Measurements from ENCODE around the gene VOPP1. TPM values are rescaled to one million over a fixed set of nuclear protein-coding genes. Genes with fewer than 3 reads are reported as not detected.

The VOPP1 gene
- total and polyA plus RNA-seq, 10 donors: 60.3 to 168 (median 144) TPM

- H3K4me3 ChIP-seq: no peak overlapping the region
- TF ChIP-seq CTCF (IDR thresholded peaks at IDR 0.05 in 8 of 11, conservative IDR thresholded peaks at IDR 0.05 in 3 of 11) (no peak), POLR2AphosphoS5 (IDR thresholded peaks at IDR 0.05) (peak in 1 of 3 donors; percentile 25)
- peaks cover 16 to 89% (median 54%) of the 10 kb centered on the region in 6 donors for H3K4me1 ChIP-seq
- H3K27ac ChIP-seq: peak overlapping the region in 3 of 8 donors; percentile 50 to 79 (median 77)
- H3K36me3 ChIP-seq: peaks cover 0 to 55% (median 27%) of the 10 kb centered on the region in 6 donors
- no peaks in the 10 kb centered on the region for H3K9me3 ChIP-seq
- intact Hi-C loops (cut with DNase I; ENCODE audit: low total_unique reads): no loop called here
- no peaks in the 10 kb centered on the region for H3K27me3 ChIP-seq (replicated peaks in 1 of 7)
- no peak for DNase-seq
- 92 to 95% (median 93%) methylated on average over 18 of the region's 18 CpGs for WGBS, 5 donors
Measured at GRCh38 chr7:55521917-55522902, 50.1 kb downstream of the VOPP1 start.

GRCh38 chr7:55521512-55521911, 50.8 kb downstream of the VOPP1 start:
- TF ChIP-seq POLR2AphosphoS5 (IDR thresholded peaks at IDR 0.05): no peak
- Histone ChIP-seq H3K27ac (peak overlapping the region in 3 of 8 donors; percentile 50 to 79 (median 77)), H3K4me1 (peaks cover 13 to 88% (median 51%) of the 10 kb centered on the region in 6 donors), H3K4me3 (no peak overlapping the region), H3K27me3 (replicated peaks in 1 of 7) (no peaks in the 10 kb centered on the region), H3K36me3 (peaks cover 0 to 59% (median 30%) of the 10 kb centered on the region in 6 donors), H3K9me3 (no peaks in the 10 kb centered on the region)
- no peak for DNase-seq
- 84 to 96% (median 87%) methylated on average over 9 of the region's 9 CpGs for WGBS, 5 donors
- intact Hi-C loops (cut with DNase I; ENCODE audit: low total_unique reads): no loop called here

GRCh38 chr7:55520426-55521140, 51.7 kb downstream of the VOPP1 start:
- DNase-seq: no peak
- no peaks in the 10 kb centered on the region for H3K27me3 ChIP-seq (replicated peaks in 1 of 7)
- 81 to 95% (median 92%) methylated on average over 13 of the region's 13 CpGs for WGBS, 5 donors
- H3K27ac ChIP-seq: peak overlapping the region in 4 of 8 donors; percentile 57 to 79 (median 71)
- no peaks in the 10 kb centered on the region for H3K9me3 ChIP-seq
- intact Hi-C loops (cut with DNase I; ENCODE audit: low total_unique reads): no loop called here
- peaks cover 11 to 88% (median 53%) of the 10 kb centered on the region in 6 donors for H3K4me1 ChIP-seq
- TF ChIP-seq POLR2AphosphoS5 (IDR thresholded peaks at IDR 0.05) (no peak), CTCF (IDR thresholded peaks at IDR 0.05 in 8 of 11, conservative IDR thresholded peaks at IDR 0.05 in 3 of 11) (no peak), POLR2A (IDR thresholded peaks at IDR 0.05) (no peak)
- H3K4me3 ChIP-seq: peak overlapping the region in 1 of 8 donors; percentile 4
- peaks cover 0 to 68% (median 34%) of the 10 kb centered on the region in 6 donors for H3K36me3 ChIP-seq

GRCh38 chr7:55518836-55519235, 53.5 kb downstream of the VOPP1 start:
- intact Hi-C loops (cut with DNase I; ENCODE audit: low total_unique reads): no loop called here
- no peak overlapping the region for H3K4me3 ChIP-seq
- H3K9me3 ChIP-seq: no peaks in the 10 kb centered on the region
- peaks cover 0 to 86% (median 38%) of the 10 kb centered on the region in 6 donors for H3K36me3 ChIP-seq
- peak overlapping the region in 5 of 8 donors; percentile 30 to 79 (median 65) for H3K27ac ChIP-seq
- H3K27me3 ChIP-seq (replicated peaks in 1 of 7): no peaks in the 10 kb centered on the region
- DNase-seq: no peak
- TF ChIP-seq POLR2AphosphoS5 (IDR thresholded peaks at IDR 0.05): no peak
- TF ChIP-seq POLR2A (IDR thresholded peaks at IDR 0.05): no peak
- TF ChIP-seq CTCF (IDR thresholded peaks at IDR 0.05 in 8 of 11, conservative IDR thresholded peaks at IDR 0.05 in 3 of 11): no peak
- WGBS, 5 donors: 83 to 95% (median 92%) methylated on average over 8 of the region's 8 CpGs
- peaks cover 11 to 76% (median 47%) of the 10 kb centered on the region in 6 donors for H3K4me1 ChIP-seq

All from spleen (tissue), 11 donors.